ENCODE data around the gene APOBEC3B.

APOBEC3B gene

DNA sequence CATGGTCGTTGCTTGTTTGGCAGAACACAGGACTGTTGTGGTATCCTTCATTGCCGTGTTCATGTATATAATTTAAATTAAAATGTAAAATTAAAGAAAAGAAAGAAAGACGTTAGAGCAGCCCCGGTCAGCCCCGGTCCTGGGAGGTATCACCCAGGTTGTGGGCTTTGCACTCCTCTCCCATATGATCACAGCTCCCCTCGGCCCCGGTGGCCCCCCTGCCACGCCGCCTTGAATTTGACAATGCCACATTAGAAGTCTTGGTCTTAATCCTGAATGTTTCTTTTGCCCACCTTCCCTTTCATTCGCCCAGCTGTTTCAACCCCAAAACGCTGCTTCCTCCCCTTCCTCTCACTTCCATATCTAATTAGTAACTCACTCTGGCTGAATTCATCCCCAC lies 13.3 kb upstream of the APOBEC3B start:
- TF ChIP-seq, protein P1, sequence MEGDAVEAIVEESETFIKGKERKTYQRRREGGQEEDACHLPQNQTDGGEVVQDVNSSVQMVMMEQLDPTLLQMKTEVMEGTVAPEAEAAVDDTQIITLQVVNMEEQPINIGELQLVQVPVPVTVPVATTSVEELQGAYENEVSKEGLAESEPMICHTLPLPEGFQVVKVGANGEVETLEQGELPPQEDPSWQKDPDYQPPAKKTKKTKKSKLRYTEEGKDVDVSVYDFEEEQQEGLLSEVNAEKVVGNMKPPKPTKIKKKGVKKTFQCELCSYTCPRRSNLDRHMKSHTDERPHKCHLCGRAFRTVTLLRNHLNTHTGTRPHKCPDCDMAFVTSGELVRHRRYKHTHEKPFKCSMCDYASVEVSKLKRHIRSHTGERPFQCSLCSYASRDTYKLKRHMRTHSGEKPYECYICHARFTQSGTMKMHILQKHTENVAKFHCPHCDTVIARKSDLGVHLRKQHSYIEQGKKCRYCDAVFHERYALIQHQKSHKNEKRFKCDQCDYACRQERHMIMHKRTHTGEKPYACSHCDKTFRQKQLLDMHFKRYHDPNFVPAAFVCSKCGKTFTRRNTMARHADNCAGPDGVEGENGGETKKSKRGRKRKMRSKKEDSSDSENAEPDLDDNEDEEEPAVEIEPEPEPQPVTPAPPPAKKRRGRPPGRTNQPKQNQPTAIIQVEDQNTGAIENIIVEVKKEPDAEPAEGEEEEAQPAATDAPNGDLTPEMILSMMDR (conservative IDR thresholded peaks at IDR 0.05; ENCODE audit: low read length), result no peak
- no peak for DNase-seq (ENCODE audit: low read depth)
- H3K4me3 ChIP-seq (ENCODE audit: low read length), result no peak overlapping the region

DNA sequence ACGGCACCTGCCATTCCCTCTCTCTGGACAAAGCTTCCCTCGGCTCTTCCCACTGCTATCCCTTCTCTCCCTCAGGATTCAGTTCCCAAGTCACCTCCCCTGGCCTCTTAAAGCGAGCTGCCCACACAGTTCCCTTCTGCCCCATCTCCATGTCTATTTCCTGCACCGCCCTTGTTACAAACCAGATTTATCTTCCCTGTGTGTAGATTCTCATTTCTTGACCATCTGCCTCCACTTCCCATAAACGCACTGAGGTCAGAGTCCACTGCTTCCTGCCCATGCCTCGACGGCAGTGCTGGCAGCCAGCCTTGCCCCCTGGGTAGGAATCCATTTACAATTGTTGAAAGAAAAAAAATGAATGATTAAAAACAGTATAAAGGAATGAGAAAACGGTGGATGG lies 11.6 kb upstream of the APOBEC3B start:
- TF ChIP-seq, protein P1 (conservative IDR thresholded peaks at IDR 0.05; ENCODE audit: low read length), result no peak
- H3K4me3 ChIP-seq (ENCODE audit: low read length), result no peak overlapping the region
- no peak for DNase-seq (ENCODE audit: low read depth)

DNA sequence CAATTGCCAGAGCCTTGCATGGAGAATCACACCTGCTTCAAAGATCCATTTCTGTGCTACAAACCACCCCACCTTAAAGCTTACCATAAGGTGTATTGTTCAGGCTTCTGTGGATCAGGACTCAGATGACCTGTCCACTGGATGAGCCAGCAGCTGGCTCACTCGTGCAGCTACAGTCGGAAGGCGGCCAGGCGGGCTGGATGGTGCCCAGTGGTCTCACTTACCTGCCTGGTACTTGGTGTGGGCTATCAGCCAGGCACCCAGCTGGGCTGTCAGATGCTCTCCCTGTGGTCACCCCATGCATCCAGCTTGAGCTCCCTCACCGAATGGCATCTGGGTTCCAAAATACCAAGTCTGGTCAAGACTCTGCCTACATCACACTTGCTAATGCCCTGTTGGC lies 10.9 kb upstream of the APOBEC3B start:
- TF ChIP-seq, protein P1 (conservative IDR thresholded peaks at IDR 0.05; ENCODE audit: low read length), result no peak
- no peak for DNase-seq (ENCODE audit: low read depth)
- no peak overlapping the region for H3K4me3 ChIP-seq (ENCODE audit: low read length)

DNA sequence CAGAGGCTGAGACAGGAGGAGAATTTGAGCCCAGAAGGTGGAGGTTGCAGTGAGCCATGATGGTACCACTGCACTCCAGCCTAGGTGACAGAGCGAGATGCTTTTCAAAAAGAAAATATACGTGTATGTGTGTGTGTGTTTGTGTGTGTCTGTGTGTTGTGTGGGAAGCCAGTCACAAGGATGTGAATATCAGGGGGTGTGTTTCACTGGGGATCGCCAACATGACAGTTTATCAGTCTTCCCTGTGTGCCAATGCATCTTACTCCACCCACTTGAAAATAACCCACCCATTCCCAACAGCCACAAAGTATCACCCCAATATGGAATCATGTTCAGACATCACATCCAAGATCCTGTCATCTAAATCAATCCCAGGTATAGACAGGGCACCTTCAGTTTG lies 10.4 kb upstream of the APOBEC3B start:
- TF ChIP-seq, protein P1 (conservative IDR thresholded peaks at IDR 0.05; ENCODE audit: low read length), result no peak
- H3K4me3 ChIP-seq (ENCODE audit: low read length), result no peak overlapping the region
- DNase-seq (ENCODE audit: low read depth), result no peak

DNA sequence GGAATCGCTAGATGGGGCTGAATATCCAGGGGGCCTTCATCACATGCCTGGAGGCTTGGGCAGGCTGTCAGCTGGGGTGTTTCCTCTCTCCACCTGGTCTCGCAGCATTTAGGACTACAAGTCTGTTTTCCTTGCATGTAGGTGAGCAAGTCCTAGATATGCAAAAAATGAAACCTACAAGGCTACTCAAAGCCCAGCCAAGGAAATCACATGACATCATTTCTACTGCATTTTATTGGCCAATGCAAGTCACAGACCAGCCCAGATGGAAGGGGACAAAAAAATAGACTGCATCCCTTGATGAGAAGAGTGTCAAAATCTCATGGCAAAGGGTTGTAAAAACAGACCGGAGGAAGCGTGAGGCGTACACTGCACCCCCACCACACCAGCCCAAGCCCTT lies 9.6 kb upstream of the APOBEC3B start:
- no peak overlapping the region for H3K4me3 ChIP-seq (ENCODE audit: low read length)
- no peak for DNase-seq (ENCODE audit: low read depth)
- TF ChIP-seq, protein P1 (conservative IDR thresholded peaks at IDR 0.05; ENCODE audit: low read length), result no peak

DNA sequence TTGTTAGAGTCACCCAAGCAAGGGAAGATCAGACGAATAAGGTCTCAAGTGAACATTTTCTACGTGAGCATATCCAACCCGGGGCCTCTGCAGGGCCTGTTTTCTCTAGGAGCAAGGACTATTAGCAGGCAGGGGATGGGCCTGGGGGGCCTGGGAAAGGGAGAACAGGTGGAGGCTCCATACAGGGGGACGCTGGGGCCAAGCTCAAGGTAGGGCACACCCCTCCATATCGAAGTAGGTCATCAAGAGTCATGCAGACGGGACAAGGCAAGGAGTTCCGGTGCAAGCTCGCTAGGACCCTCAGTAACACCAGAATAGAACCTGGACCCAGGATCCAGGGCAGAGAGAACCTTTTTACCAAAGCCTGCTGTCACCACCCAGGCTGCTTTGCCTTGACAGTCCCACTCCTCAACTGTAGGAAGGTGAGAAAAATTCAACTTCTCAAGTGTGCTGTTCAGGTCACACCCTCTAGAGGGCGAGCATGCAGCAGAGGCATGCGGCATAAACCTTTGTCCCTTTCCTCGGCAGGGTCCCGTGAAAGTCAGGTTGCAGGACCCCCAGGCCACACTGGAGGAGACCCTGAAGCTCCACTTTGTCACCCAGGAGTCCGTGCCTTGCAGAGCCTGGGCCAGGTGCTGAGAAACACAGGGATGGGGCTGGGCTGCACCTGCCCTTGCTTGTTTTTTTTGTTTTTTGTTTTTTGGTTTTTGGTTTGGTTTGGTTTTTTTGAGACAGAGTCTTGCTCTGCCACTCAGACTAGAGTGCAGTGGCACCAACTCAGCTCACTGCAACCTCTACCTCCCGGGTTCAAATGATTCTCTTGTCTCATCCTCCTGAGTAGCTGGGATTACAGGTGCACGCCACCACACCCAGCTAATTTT lies 8.6 kb upstream of the APOBEC3B start:
- TF ChIP-seq, protein P1 (conservative IDR thresholded peaks at IDR 0.05; ENCODE audit: low read length), result peak; percentile 88
- peak; percentile 23 for DNase-seq (ENCODE audit: low read depth)
- H3K4me3 ChIP-seq (ENCODE audit: low read length), result no peak overlapping the region

DNA sequence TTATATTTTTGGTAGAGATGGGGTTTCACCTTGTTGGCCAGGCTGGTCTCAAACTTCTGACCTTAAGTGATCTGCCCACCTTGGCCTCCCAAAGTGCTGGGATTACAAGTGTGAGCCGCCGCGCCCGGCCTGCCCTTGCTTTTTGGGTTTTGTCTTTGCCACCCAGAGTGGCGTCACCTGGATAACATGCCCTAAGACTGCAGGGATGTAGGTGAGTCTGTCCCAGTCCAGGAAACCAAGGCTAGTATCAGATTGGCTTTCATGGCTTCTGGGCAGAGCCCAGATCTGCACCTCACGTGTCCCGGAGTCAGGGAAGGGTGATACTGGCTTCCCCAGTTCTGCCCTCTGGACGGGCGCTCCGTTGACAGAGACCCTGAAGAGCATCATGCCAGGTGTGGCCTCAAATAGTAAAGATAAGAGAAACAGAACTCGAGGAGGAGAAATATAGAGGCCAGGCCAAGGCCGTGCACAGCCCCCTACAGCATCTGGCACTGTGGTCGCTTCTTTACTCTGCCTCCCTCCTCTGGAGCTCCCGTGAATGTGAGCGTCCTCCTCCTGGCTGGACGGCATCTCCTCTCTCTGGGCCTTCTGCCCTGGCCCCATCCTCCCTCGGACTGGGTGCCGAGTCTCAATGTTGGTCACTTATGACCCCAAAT lies 7.8 kb upstream of the APOBEC3B start:
- TF ChIP-seq, protein P1 (conservative IDR thresholded peaks at IDR 0.05; ENCODE audit: low read length), result no peak

More for the DNA sequence above, 7.8 kb upstream of the APOBEC3B start:
- H3K4me3 ChIP-seq (ENCODE audit: low read length), result no peak overlapping the region
- no peak for DNase-seq (ENCODE audit: low read depth)

Measured in AG10803 (cell line).